ENCODE measurements around the gene DCAF6. TPM values are rescaled to one million over a fixed set of nuclear protein-coding genes. Genes with fewer than 3 reads are reported as not detected.

DCAF6 gene
- total and polyA plus RNA-seq, 3 donors from 2014 or later: 160 to 199 (median 173) TPM

GRCh38 chr1:167981933-167982332 is 45.5 kb downstream of the DCAF6 start:
- H3K9me3 ChIP-seq: no peaks in the 10 kb centered on the region
- 93 to 98% methylated on average over 9 of the region's 9 CpGs for WGBS, 2 donors

DNA sequence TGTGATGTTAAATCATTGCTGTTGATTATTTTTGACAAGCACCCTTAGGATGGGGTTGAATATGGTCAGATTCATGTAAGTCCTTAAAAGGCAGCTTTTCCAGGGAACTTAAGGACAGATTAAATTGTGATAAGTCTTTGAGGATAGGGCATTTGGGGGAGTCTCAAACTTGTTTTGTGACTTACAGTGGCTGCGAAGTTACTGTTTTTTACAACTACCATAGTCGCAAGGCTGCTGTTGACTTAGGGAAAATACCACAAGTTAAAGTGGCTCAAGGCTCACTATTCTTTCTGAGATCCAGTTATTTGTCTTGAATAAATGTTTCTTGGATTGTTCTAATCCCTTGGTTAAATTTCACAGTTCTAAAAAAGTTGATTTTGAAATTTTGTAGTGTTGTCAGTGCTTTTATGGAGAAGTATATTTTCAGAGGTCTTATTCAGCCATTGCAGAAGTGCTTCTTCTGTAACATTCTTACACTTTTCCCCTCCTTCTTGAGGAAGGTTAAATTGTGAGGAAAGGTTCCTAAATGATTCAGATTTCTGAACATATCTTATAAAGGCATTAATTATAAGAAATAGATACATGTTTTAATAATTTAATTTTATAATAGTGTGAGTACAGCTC is 47.4 kb downstream of the DCAF6 start:
- Histone ChIP-seq H3K9me3 (no peaks in the 10 kb centered on the region), H3K4me3 (no peak overlapping the region), H3K27me3 (no peaks in the 10 kb centered on the region), H3K4me1 (no peaks in the 10 kb centered on the region), H3K36me3 (ENCODE audit: low read depth, missing control alignments) (no peaks in the 10 kb centered on the region), H3K27ac (no peak overlapping the region)
- no peak for TF ChIP-seq CTCF (IDR thresholded peaks at IDR 0.05)
- TF ChIP-seq POLR2A (IDR thresholded peaks at IDR 0.05): no peak
- intact Hi-C loops (cut with DNase I; ENCODE audit: low total_unique reads): no loop called here
- 93 to 94% methylated on average over 2 of the region's 2 CpGs for WGBS, 2 donors
- no peak for DNase-seq

More at GRCh38 chr1:167981933-167982332, 45.5 kb downstream of the DCAF6 start:
- Histone ChIP-seq H3K27me3 (no peaks in the 10 kb centered on the region), H3K4me1 (no peaks in the 10 kb centered on the region), H3K36me3 (ENCODE audit: low read depth, missing control alignments) (no peaks in the 10 kb centered on the region), H3K4me3 (no peak overlapping the region), H3K27ac (no peak overlapping the region)
- DNase-seq: no peak
- intact Hi-C loops (cut with DNase I; ENCODE audit: low total_unique reads): no loop called here
- TF ChIP-seq POLR2A (IDR thresholded peaks at IDR 0.05) (no peak), CTCF (IDR thresholded peaks at IDR 0.05) (no peak)

GRCh38 chr1:167984886-167985489 is 48.5 kb downstream of the DCAF6 start:
- no peak overlapping the region for H3K4me3 ChIP-seq
- DNase-seq: no peak
- H3K27ac ChIP-seq: no peak overlapping the region
- 68 to 70% methylated on average over 8 of the region's 8 CpGs for WGBS, 2 donors
- intact Hi-C loops (cut with DNase I; ENCODE audit: low total_unique reads): no loop called here
- TF ChIP-seq POLR2A (IDR thresholded peaks at IDR 0.05) (no peak), CTCF (IDR thresholded peaks at IDR 0.05) (no peak)
- no peaks in the 10 kb centered on the region for H3K9me3 ChIP-seq
- H3K27me3 ChIP-seq: no peaks in the 10 kb centered on the region
- no peaks in the 10 kb centered on the region for H3K4me1 ChIP-seq
- no peaks in the 10 kb centered on the region for H3K36me3 ChIP-seq (ENCODE audit: low read depth, missing control alignments)

DNA sequence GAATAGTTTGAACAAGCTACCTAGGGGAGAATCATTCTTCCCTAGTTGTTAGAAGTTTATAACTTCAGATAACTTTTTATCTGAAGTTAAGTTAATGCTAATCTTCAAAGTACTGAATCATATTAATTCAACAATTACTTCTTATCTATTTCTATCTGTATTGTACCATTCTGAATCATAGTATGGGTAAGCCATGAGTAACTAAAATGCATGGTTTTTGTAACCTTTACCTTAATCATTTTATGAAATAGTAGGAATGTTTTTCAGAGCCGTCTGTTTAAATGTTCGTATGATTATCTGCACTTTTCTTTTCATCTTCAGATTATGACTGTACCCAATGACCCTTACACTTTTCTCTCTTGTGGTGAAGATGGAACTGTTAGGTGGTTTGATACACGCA is 50.7 kb downstream of the DCAF6 start:
- no peak overlapping the region for H3K27ac ChIP-seq
- TF ChIP-seq CTCF (IDR thresholded peaks at IDR 0.05) (no peak), POLR2A (IDR thresholded peaks at IDR 0.05) (no peak)
- no peaks in the 10 kb centered on the region for H3K4me1 ChIP-seq
- no peaks in the 10 kb centered on the region for H3K36me3 ChIP-seq (ENCODE audit: low read depth, missing control alignments)
- H3K4me3 ChIP-seq: no peak overlapping the region
- H3K9me3 ChIP-seq: no peaks in the 10 kb centered on the region
- no peaks in the 10 kb centered on the region for H3K27me3 ChIP-seq
- 82 to 85% methylated on average over 3 of the region's 3 CpGs for WGBS, 2 donors
- DNase-seq: no peak
- intact Hi-C loops (cut with DNase I; ENCODE audit: low total_unique reads): no loop called here

- no peak overlapping the region for H3K27ac ChIP-seq
- TF ChIP-seq POLR2A (IDR thresholded peaks at IDR 0.05) (no peak), CTCF (IDR thresholded peaks at IDR 0.05) (no peak)
- no peaks in the 10 kb centered on the region for H3K4me1 ChIP-seq
- no peak for DNase-seq
- intact Hi-C loops (cut with DNase I; ENCODE audit: low total_unique reads): no loop called here
- no peaks in the 10 kb centered on the region for H3K36me3 ChIP-seq (ENCODE audit: low read depth, missing control alignments)
- WGBS, 2 donors: 82 to 93% methylated on average over 2 of the region's 2 CpGs
- H3K4me3 ChIP-seq: no peak overlapping the region
- no peaks in the 10 kb centered on the region for H3K9me3 ChIP-seq
- H3K27me3 ChIP-seq: no peaks in the 10 kb centered on the region
Measured at GRCh38 chr1:167991546-167991945, 55.1 kb downstream of the DCAF6 start.
